ENCODE measurements around the gene LIAS.

- TF ChIP-seq, protein P1, sequence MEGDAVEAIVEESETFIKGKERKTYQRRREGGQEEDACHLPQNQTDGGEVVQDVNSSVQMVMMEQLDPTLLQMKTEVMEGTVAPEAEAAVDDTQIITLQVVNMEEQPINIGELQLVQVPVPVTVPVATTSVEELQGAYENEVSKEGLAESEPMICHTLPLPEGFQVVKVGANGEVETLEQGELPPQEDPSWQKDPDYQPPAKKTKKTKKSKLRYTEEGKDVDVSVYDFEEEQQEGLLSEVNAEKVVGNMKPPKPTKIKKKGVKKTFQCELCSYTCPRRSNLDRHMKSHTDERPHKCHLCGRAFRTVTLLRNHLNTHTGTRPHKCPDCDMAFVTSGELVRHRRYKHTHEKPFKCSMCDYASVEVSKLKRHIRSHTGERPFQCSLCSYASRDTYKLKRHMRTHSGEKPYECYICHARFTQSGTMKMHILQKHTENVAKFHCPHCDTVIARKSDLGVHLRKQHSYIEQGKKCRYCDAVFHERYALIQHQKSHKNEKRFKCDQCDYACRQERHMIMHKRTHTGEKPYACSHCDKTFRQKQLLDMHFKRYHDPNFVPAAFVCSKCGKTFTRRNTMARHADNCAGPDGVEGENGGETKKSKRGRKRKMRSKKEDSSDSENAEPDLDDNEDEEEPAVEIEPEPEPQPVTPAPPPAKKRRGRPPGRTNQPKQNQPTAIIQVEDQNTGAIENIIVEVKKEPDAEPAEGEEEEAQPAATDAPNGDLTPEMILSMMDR (IDR thresholded peaks at IDR 0.05; ENCODE audit: low read depth, low read length, missing input control) = no peak
- TF ChIP-seq ZBTB33 (IDR thresholded peaks at IDR 0.05) (no peak), YY1 (IDR thresholded peaks at IDR 0.05) (no peak), RAD21 (IDR thresholded peaks at IDR 0.05) (no peak), MAX (IDR thresholded peaks at IDR 0.05) (no peak), TAF1 (conservative IDR thresholded peaks at IDR 0.05) (no peak), SP1 (IDR thresholded peaks at IDR 0.05) (no peak), JUND (IDR thresholded peaks at IDR 0.05) (no peak), EGR1 (IDR thresholded peaks at IDR 0.05; ENCODE audit: low read depth in 2 of 2) (no peak), RXRA (IDR thresholded peaks at IDR 0.05) (no peak), GABPA (IDR thresholded peaks at IDR 0.05 in 1 of 2, conservative IDR thresholded peaks at IDR 0.05 in 1 of 2) (no peak), HNF4A (conservative IDR thresholded peaks at IDR 0.05) (no peak), ATF3 (IDR thresholded peaks at IDR 0.05) (no peak)
- TF ChIP-seq, protein P2, sequence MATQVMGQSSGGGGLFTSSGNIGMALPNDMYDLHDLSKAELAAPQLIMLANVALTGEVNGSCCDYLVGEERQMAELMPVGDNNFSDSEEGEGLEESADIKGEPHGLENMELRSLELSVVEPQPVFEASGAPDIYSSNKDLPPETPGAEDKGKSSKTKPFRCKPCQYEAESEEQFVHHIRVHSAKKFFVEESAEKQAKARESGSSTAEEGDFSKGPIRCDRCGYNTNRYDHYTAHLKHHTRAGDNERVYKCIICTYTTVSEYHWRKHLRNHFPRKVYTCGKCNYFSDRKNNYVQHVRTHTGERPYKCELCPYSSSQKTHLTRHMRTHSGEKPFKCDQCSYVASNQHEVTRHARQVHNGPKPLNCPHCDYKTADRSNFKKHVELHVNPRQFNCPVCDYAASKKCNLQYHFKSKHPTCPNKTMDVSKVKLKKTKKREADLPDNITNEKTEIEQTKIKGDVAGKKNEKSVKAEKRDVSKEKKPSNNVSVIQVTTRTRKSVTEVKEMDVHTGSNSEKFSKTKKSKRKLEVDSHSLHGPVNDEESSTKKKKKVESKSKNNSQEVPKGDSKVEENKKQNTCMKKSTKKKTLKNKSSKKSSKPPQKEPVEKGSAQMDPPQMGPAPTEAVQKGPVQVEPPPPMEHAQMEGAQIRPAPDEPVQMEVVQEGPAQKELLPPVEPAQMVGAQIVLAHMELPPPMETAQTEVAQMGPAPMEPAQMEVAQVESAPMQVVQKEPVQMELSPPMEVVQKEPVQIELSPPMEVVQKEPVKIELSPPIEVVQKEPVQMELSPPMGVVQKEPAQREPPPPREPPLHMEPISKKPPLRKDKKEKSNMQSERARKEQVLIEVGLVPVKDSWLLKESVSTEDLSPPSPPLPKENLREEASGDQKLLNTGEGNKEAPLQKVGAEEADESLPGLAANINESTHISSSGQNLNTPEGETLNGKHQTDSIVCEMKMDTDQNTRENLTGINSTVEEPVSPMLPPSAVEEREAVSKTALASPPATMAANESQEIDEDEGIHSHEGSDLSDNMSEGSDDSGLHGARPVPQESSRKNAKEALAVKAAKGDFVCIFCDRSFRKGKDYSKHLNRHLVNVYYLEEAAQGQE (IDR thresholded peaks at IDR 0.05) = no peak
These were observed 27.5 kb downstream of the LIAS start for GRCh38 chr4:39486221-39486804.
